ENCODE results near the gene FYCO1.

The FYCO1 gene

GRCh38 chr3:45992821-45993221 lies 2.8 kb downstream of the FYCO1 start:
- DNase-seq (ENCODE audit: extremely low spot score) = no peak
- TF ChIP-seq FOXK2 (IDR thresholded peaks at IDR 0.05) (no peak), ZNF384 (IDR thresholded peaks at IDR 0.05) (no peak), SUZ12 (IDR thresholded peaks at IDR 0.05) (no peak), LEF1 (IDR thresholded peaks at IDR 0.05; ENCODE audit: borderline replicate concordance) (no peak), ELF4 (IDR thresholded peaks at IDR 0.05) (no peak), CTBP1 (IDR thresholded peaks at IDR 0.05; ENCODE audit: borderline replicate concordance) (no peak), SP1 (IDR thresholded peaks at IDR 0.05) (no peak), L3MBTL2 (conservative IDR thresholded peaks at IDR 0.05) (no peak), PKNOX1 (IDR thresholded peaks at IDR 0.05) (no peak)
- ChIA-PET POLR2A (no interaction called here), CTCF (no interaction called here)

GRCh38 chr3:45992133-45992729 lies 3.4 kb downstream of the FYCO1 start:
- no peak for DNase-seq (ENCODE audit: extremely low spot score)
- POLR2A ChIA-PET = no interaction called here
- no peak for TF ChIP-seq BHLHE40 (IDR thresholded peaks at IDR 0.05; ENCODE audit: borderline replicate concordance)
- TF ChIP-seq NFRKB (IDR thresholded peaks at IDR 0.05) = no peak
- TF ChIP-seq TARDBP (IDR thresholded peaks at IDR 0.05) = no peak
- no peak for TF ChIP-seq FOXK2 (IDR thresholded peaks at IDR 0.05)
- TF ChIP-seq SP1 (IDR thresholded peaks at IDR 0.05) = no peak
- no peak for TF ChIP-seq L3MBTL2 (conservative IDR thresholded peaks at IDR 0.05)
- no peak for TF ChIP-seq ELF4 (IDR thresholded peaks at IDR 0.05)
- no peak for TF ChIP-seq LEF1 (IDR thresholded peaks at IDR 0.05; ENCODE audit: borderline replicate concordance)
- TF ChIP-seq PKNOX1 (IDR thresholded peaks at IDR 0.05) = no peak
- TF ChIP-seq HDGF (IDR thresholded peaks at IDR 0.05; ENCODE audit: borderline replicate concordance) = no peak
- no peak for TF ChIP-seq FOXM1 (IDR thresholded peaks at IDR 0.05; ENCODE audit: borderline replicate concordance)
- TF ChIP-seq FOXA1 (IDR thresholded peaks at IDR 0.05) = no peak
- no peak for TF ChIP-seq ARNT (IDR thresholded peaks at IDR 0.05)
- TF ChIP-seq ZNF384 (IDR thresholded peaks at IDR 0.05) = no peak
- no peak for TF ChIP-seq SUZ12 (IDR thresholded peaks at IDR 0.05)
- no peak for TF ChIP-seq CTBP1 (IDR thresholded peaks at IDR 0.05; ENCODE audit: borderline replicate concordance)
- CTCF ChIA-PET = no interaction called here

- POLR2A ChIA-PET = no interaction called here
- no peak for DNase-seq (ENCODE audit: extremely low spot score)
- TF ChIP-seq FOXM1 (IDR thresholded peaks at IDR 0.05; ENCODE audit: borderline replicate concordance) = no peak
- CTCF ChIA-PET = no interaction called here
These were observed 4.3 kb downstream of the FYCO1 start for GRCh38 chr3:45991341-45991740.

GRCh38 chr3:45990181-45990580 lies 5.4 kb downstream of the FYCO1 start:
- ChIA-PET CTCF (no interaction called here), POLR2A (no interaction called here)
- TF ChIP-seq ARNT (IDR thresholded peaks at IDR 0.05) = no peak
- no peak for TF ChIP-seq FOXM1 (IDR thresholded peaks at IDR 0.05; ENCODE audit: borderline replicate concordance)
- no peak for TF ChIP-seq SUZ12 (IDR thresholded peaks at IDR 0.05)
- TF ChIP-seq FOXK2 (IDR thresholded peaks at IDR 0.05) = no peak
- TF ChIP-seq L3MBTL2 (conservative IDR thresholded peaks at IDR 0.05) = no peak
- no peak for DNase-seq (ENCODE audit: extremely low spot score)

- ChIA-PET CTCF (no interaction called here), POLR2A (no interaction called here)
- no peak for TF ChIP-seq SP1 (IDR thresholded peaks at IDR 0.05)
- no peak for TF ChIP-seq HDGF (IDR thresholded peaks at IDR 0.05; ENCODE audit: borderline replicate concordance)
- TF ChIP-seq CTBP1 (IDR thresholded peaks at IDR 0.05; ENCODE audit: borderline replicate concordance) = no peak
- no peak for TF ChIP-seq L3MBTL2 (conservative IDR thresholded peaks at IDR 0.05)
- no peak for TF ChIP-seq LEF1 (IDR thresholded peaks at IDR 0.05; ENCODE audit: borderline replicate concordance)
- DNase-seq (ENCODE audit: extremely low spot score) = no peak
These were observed 6.8 kb downstream of the FYCO1 start for GRCh38 chr3:45988804-45989203.

GRCh38 chr3:45988362-45988761 lies 7.3 kb downstream of the FYCO1 start:
- DNase-seq (ENCODE audit: extremely low spot score) = no peak
- ChIA-PET POLR2A (no interaction called here), CTCF (no interaction called here)
- TF ChIP-seq TARDBP (IDR thresholded peaks at IDR 0.05) (no peak), BHLHE40 (IDR thresholded peaks at IDR 0.05; ENCODE audit: borderline replicate concordance) (no peak), LEF1 (IDR thresholded peaks at IDR 0.05; ENCODE audit: borderline replicate concordance) (no peak), NFRKB (IDR thresholded peaks at IDR 0.05) (no peak), FOXM1 (IDR thresholded peaks at IDR 0.05; ENCODE audit: borderline replicate concordance) (no peak), CTBP1 (IDR thresholded peaks at IDR 0.05; ENCODE audit: borderline replicate concordance) (no peak), ZNF384 (IDR thresholded peaks at IDR 0.05) (no peak), ARNT (IDR thresholded peaks at IDR 0.05) (no peak), SP1 (IDR thresholded peaks at IDR 0.05) (no peak), FOXK2 (IDR thresholded peaks at IDR 0.05) (no peak), FOXA1 (IDR thresholded peaks at IDR 0.05) (no peak), ELF4 (IDR thresholded peaks at IDR 0.05) (no peak), PKNOX1 (IDR thresholded peaks at IDR 0.05) (no peak), HDGF (IDR thresholded peaks at IDR 0.05; ENCODE audit: borderline replicate concordance) (no peak), SUZ12 (IDR thresholded peaks at IDR 0.05) (no peak), L3MBTL2 (conservative IDR thresholded peaks at IDR 0.05) (no peak)
